Kidney (tissue), 14 donors: ENCODE data around the gene ANKS1B. TPM values are rescaled to one million over a fixed set of nuclear protein-coding genes. Genes with fewer than 3 reads are reported as not detected.

Experiments
- DNase-seq, 5 donors: peaks; one replicate each; pipeline ENCODE4 v3.0.0-alpha.2; 2013 to 2020
- FAIRE-seq: peaks from 2 replicates; lab custom pipeline; 2012; peaks lifted over from hg19 to GRCh38; lab: Jason Lieb, UNC
- H3K27ac ChIP-seq, 2 donors: one replicate each; pipeline ENCODE4 v1.7.0; 2013; ENCODE audit warnings: low read depth in 2 of 2, low read length in 2 of 2, inconsistent platforms in 1 of 2
- H3K27me3 ChIP-seq: one replicate; pipeline ENCODE4 v1.7.1; 2013; ENCODE audit warnings: low read length, inconsistent platforms; ENCODE audit not compliant: control insufficient read depth, insufficient read depth
- H3K36me3 ChIP-seq, 3 donors: one replicate each; pipeline versions ENCODE4 v1.7.0 to v1.7.1; 2013; ENCODE audit warnings: low read length in 3 of 3, control low read depth in 1 of 3, inconsistent platforms in 1 of 3; ENCODE audit not compliant: insufficient read depth in 3 of 3, control insufficient read depth in 2 of 3
- H3K4me1 ChIP-seq, 3 donors: one replicate each; pipeline versions ENCODE4 v1.7.0 to v1.7.1; 2013; ENCODE audit warnings: low read length in 3 of 3, inconsistent platforms in 1 of 3, low read depth in 1 of 3; ENCODE audit not compliant: control insufficient read depth in 2 of 3, insufficient read depth in 2 of 3
- H3K4me3 ChIP-seq, 3 donors: one replicate each; pipeline versions ENCODE4 v1.7.0 to v1.8.1; 2013; ENCODE audit warnings: low read length in 3 of 3, control low read depth in 1 of 3, inconsistent platforms in 1 of 3
- H3K9ac ChIP-seq, 3 donors: one replicate each; pipeline versions ENCODE4 v1.7.0 to v1.7.1; 2013; ENCODE audit warnings: low read length in 3 of 3, control low read depth in 1 of 3, inconsistent platforms in 1 of 3
- H3K9me3 ChIP-seq, 3 donors: one replicate each; pipeline versions ENCODE4 v1.7.0 to v1.7.1; 2013; ENCODE audit warnings: low read length in 3 of 3, control low read depth in 1 of 3, inconsistent platforms in 1 of 3; ENCODE audit not compliant: control insufficient read depth in 2 of 3, insufficient read depth in 1 of 3
- CTCF ChIP-seq: IDR thresholded peaks from 3 replicates; pipeline ENCODE4 v1.5.1; 2012; ENCODE audit warnings: mild to moderate bottlenecking, moderate library complexity, borderline replicate concordance; ENCODE audit not compliant: insufficient read depth; ENCODE audit errors: extremely low read depth
- intact Hi-C: fragments of 100-400 bp; cut with DNase I; formaldehyde crosslinking; loops from one replicate; pipeline ENCODE4 v1.11.1; 2022
- polyA plus RNA-seq: library from polyadenylated mRNA; stranded (reverse); fragments of 350-450 nt; fragmentation: Illumina TruSeq; extraction: RNeasy Lipid Tissue Mini Kit (QIAGEN cat#74804); gene quantifications from one replicate; pipeline ENCODE4 v1.2.3, GENCODE V29; 2014; ENCODE audit warnings: low read depth, low replicate concordance; ENCODE audit not compliant: insufficient read depth
- total RNA-seq: library from RNA; stranded (reverse); fragmentation: NEBNext Ultra II Directional; extraction: Animal tissue kit (Norgen Biotek cat#: 25700); gene quantifications from one replicate; pipeline ENCODE4 v1.2.1, GENCODE V29; 2021
- donor health status: control.
- donor health status: control.
- donor health status: control.
- donor health status: control.
- donor health status: control.
- donor health status: DM: yes; HTN: yes; CAD: no.
- donor health status: Normal renal cell carcinoma (clear cell type).

Gene ANKS1B
- total and polyA plus RNA-seq, 2 donors from 2014 or later, result 1.7 to 5.8 TPM

DNA sequence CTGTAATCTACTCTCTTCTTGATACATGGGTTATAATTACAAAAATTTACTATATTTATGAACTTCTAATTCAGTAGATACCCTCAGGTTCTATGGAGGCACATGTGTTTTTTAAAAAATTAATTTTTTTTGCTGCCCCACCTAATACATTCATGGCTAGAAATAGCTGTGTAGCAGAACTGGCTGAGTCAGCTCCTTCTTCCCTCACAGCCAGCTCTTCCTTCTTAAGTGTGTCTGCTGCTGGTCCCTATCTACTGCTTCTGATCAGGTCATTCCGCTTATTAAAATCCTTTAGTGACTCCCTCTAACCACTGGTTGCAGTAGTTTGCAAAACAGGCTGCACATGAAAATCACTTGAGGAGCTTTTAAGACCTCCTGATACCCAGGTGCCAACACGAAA is 939.6 kb downstream of the ANKS1B start:
- DNase-seq (no peak), FAIRE-seq (no peak)
- Histone ChIP-seq H3K4me1 (no peaks in the 10 kb centered on the region), H3K9me3 (no peaks in the 10 kb centered on the region), H3K27ac (no peak overlapping the region), H3K9ac (no peak overlapping the region), H3K36me3 (no peaks in the 10 kb centered on the region), H3K4me3 (no peak overlapping the region), H3K27me3 (no peaks in the 10 kb centered on the region)
- no peak for TF ChIP-seq CTCF
- intact Hi-C loops, result no loop called here

- FAIRE-seq (no peak), DNase-seq (peak; percentile 74 to 82 (median 77))
Measured at GRCh38 chr12:99043319-99043914, 941.3 kb downstream of the ANKS1B start.

GRCh38 chr12:99042226-99042625 is 942.5 kb downstream of the ANKS1B start:
- FAIRE-seq (no peak), DNase-seq (no peak)
- Histone ChIP-seq H3K9ac (no peak overlapping the region), H3K27ac (no peak overlapping the region), H3K4me3 (no peak overlapping the region), H3K4me1 (no peaks in the 10 kb centered on the region), H3K36me3 (no peaks in the 10 kb centered on the region), H3K27me3 (no peaks in the 10 kb centered on the region), H3K9me3 (no peaks in the 10 kb centered on the region)
- no peak for TF ChIP-seq CTCF
- intact Hi-C loops, result no loop called here

More at GRCh38 chr12:99043319-99043914, 941.3 kb downstream of the ANKS1B start:
- Histone ChIP-seq H3K27ac (no peak overlapping the region), H3K36me3 (no peaks in the 10 kb centered on the region), H3K9me3 (no peaks in the 10 kb centered on the region), H3K27me3 (no peaks in the 10 kb centered on the region), H3K9ac (no peak overlapping the region), H3K4me1 (no peaks in the 10 kb centered on the region), H3K4me3 (no peak overlapping the region)
- peak; percentile 91 for TF ChIP-seq CTCF
- intact Hi-C loops, result no loop called here
